HUDEP-2 (cell line): ENCODE results near the gene CEP112.
"Not testable (repeated sequence)": the region's sequence is repeated elsewhere in the genome, so short reads cannot be mapped to it uniquely, and the experiment has no call there.

ENCODE experiments used
- DNase-seq, 76 experiments: peaks; one replicate each; lab custom pipeline; 2025; ENCODE audit not compliant: unreplicated experiment in 76 of 76; lab: John Stamatoyannopoulos, UW

The CEP112 gene

GRCh38 chr17:66087073-66087472, 104.9 kb downstream of the CEP112 start:
- no peak for DNase-seq

DNA sequence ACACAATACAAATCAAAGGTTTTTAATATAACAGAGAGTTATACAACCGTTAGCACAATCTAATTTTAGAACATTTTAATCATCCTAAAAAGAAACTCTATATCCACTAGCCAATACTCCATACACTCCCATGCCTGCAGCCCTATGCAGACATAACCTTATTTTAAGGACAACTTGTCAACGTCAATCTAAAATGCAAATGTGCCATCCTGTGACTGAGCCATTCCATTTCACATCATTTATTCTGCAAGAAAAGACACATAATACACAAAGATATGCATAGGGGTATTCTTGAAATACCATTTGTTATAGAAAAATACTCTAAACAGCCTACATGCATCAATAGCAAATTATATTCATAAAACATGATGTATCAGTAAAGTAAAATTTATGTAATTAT, 106.7 kb downstream of the CEP112 start:
- DNase-seq, result no peak

DNA sequence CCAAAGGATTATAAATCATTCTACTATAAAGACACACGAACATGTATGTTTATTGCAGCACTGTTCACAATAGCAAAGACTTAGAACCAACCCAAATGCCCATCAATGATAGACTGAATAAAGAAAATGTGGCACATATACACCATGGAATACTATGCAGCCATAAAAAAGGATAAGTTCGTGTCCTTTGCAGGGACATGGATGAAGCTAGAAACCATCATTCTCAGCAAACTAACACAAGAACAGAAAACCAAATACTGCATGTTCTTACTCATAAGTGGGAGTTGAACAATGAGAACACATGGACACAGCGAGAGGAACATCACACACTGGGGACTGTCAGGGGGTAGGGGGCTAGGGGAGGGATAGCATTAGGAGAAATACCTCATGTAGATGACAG, 111.3 kb downstream of the CEP112 start:
- not testable (repeated sequence) for DNase-seq

- DNase-seq, result no peak
These were observed 115.3 kb downstream of the CEP112 start for GRCh38 chr17:66076546-66077190.

GRCh38 chr17:66073384-66073783, 118.5 kb downstream of the CEP112 start:
- DNase-seq, result no peak

DNA sequence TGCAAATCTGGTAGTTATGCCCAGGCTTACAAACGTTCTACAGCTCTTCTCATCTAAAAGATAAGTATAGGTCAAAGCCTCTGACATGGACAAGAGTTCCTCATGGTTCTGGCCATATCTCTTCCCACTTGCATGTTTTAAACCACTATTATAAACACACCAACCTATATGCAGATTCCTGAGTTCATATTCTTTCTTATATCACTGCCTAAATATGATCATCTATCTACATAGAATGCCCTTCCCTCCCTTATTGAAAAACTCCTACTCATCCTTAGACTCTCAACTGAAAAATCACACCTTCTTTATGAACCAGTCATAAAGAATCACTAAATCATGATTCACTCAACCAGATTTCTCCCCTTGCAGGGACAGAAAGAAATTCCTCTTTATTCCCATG, 128.2 kb downstream of the CEP112 start:
- DNase-seq, result no peak

DNA sequence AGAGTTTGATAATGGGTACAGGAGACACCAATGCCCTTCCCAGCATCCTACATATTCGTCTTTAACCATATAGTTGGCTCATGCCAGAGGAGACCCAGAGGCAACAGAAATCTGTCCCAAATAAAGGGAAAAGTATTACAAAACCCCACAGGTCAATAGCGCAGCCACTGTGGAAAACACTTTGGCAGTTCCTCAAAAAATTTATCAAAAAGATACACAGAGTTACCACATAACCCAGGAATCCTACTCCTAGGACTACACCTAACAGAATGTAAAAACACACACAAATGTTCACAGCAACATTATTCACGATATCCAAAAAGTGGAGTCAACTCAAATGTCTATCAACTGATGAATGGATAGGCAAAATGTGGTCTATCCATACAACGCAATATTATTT, 135.8 kb downstream of the CEP112 start:
- no peak for DNase-seq

- no peak for DNase-seq
These were observed 137.7 kb downstream of the CEP112 start for GRCh38 chr17:66054242-66054641.

- no peak for DNase-seq
These were observed 147.8 kb downstream of the CEP112 start for GRCh38 chr17:66044083-66044482.

- DNase-seq, result no peak
These were observed 148.5 kb downstream of the CEP112 start for GRCh38 chr17:66043419-66043818.

- no peak for DNase-seq
These were observed 151.5 kb downstream of the CEP112 start for GRCh38 chr17:66040402-66040801.

- DNase-seq, result no peak
These were observed 153.8 kb downstream of the CEP112 start for GRCh38 chr17:66038125-66038524.

GRCh38 chr17:66037221-66037620, 154.7 kb downstream of the CEP112 start:
- DNase-seq, result no peak

DNA sequence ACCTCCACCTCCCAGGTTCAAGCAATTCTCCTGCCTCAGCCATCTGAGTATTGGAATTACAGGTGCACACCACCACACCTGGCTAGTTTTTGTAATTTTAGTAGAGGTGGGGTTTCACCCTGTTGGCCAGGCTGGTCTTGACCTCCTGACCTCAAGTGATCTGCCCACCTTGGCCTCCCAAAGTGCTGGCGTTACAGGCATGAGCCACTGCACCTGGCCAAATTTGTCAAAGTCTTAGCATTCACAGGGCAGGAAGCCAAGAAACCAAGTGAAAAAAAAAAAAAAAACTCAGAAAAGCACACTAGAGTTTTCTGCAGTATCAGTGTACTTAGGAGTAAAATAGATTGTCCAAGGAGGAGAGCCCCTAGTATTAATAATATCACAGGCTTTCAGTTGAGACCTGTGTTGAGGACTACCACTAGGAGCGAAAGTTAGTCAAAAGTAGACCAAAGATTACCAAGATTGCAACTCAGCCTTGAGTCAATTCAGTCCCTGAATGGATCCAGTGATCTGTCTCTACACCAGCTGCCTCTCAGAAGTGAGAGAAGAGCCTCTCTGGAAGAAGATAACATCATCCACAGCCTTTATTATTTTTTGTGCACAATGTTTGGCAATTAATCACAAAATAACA, 159.7 kb downstream of the CEP112 start:
- no peak for DNase-seq

- DNase-seq, result no peak
These were observed 166.4 kb downstream of the CEP112 start for GRCh38 chr17:66025551-66025950.

DNA sequence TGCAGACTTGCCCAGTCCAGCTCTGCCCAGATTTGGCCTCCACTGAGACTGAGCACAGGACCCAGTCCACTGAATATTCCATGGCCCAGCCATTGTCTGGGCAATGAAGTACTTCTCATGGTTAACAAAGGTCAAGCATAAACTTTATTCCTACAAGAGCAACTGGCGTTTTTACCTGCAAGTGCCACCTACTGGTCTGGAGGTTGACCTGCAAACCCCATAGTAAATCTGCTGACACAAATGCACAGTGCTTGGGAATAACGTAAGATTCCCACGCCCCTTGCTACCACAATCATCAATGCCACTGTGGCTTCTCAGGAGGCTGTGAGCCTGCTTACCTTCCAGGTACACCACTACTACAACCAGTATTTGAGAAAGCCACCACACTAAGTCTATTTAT, 170.2 kb downstream of the CEP112 start:
- no peak for DNase-seq

- no peak for DNase-seq
These were observed 173.1 kb downstream of the CEP112 start for GRCh38 chr17:66018786-66019185.

DNA sequence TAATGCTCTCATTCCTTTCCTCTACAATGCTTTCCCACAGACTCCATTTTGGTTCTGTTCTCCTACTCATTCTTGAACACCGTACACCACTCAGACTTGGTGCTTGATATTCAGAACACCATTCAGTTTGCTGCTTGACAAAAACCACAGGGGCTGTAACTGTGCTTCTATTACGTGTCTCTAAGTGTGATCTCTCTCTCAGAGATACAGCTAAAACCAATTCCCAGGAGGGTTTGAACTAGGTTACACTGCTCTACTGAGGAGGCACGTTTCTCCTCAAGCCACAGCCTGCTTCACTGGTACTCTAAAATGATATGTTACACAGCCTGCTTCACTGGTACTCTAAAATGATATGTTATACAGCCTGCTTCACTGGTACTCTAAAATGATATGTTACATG, 175.7 kb downstream of the CEP112 start:
- DNase-seq, result no peak

GRCh38 chr17:66008680-66009079, 183.3 kb downstream of the CEP112 start:
- no peak for DNase-seq

GRCh38 chr17:66006654-66007053, 185.3 kb downstream of the CEP112 start:
- no peak for DNase-seq

DNA sequence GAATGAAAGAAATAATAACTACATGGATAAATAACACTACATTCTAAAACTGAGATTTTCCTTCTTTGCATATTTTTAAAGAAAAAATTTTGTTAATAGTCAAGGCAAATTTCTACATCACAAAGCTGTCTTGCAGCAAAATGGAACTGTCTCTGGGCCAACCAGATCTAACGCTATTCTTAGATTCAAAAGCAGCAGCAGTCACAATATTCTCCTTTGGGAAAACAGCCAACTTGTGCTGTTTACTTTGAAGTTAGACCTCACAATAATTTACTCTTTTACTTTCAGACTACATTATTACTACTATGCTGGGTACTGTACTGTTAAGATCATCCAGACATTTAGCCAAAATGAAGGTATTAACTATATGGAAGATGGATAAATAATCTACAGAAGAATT, 189.1 kb downstream of the CEP112 start:
- DNase-seq, result no peak

- DNase-seq, result no peak
These were observed 189.8 kb downstream of the CEP112 start for GRCh38 chr17:66002063-66002585.
